MV-4-11 (cell line): ENCODE measurements around the gene TSPAN3.

Experiments used
- DNase-seq: peaks from one replicate; lab custom pipeline; 2025; lab: John Stamatoyannopoulos, UW

TSPAN3 gene

DNA sequence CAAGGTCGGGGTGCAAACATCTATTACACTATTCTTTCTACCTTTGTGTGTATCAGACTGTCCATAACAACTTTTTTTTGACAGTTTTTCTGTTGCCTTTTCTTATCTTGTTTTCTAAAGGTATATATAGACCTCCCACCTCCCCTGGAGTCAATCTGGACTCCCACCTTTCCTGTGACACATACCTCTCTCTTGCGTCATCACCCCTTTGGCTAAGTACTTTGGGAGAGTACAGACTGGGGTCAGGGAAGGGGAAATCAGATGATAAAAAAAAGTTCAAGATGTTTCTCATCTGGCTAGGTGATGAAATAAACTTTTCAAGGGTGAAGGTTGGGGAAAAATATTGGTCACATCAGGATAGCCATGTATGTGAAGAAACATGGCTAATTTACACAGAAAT is 17.2 kb downstream of the TSPAN3 start:
- no peak for DNase-seq

DNA sequence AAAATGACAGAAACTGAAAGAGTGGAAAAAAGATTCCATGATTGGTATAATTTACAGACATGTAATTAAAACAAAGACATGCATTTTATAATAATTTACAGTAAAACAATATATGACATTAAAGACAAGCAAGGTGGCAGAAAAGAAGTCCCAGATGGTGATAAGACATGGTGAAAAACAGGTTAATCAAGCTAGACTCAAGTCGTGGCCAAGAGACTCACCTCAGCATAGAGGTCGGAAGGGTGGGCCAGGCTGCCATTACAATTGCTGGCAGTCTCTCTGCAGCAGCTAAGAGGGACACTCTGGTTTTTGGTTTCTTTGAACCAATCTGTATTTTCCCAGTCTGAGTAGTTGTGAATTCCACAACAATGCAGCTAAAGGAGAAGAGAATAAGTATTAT is 18.4 kb downstream of the TSPAN3 start:
- no peak for DNase-seq

DNA sequence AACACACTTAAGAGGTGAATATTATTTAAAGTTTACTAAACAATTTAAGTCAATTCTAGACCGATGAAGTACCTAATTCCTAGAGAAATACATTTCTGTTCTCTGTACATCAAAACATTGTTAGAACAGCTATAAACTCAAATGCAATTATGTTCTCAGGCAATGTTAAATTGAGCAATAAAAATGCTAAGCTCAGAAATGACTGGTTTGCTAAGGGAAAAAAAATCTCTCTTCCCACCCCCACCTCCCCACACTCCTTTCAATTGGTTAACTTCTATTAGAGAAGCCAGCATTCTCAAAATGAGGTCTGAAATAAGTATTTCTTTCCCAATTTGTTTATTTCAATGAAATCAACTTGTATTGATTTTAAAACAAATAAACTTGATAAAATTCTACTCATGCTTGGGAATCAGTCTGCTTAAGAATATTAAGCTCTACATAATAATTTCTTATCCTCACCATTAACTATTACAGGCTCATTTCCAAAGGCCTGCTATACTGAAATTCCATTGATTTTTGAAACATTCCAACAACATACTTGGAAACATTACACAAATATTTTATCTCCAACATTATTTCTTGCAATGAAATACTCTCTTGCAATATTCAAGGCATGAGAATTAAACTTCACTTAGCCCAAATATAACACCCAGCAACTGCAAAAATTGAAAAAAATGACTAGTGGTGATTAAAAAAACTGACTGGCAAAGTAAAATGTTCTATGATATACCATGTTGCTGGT is 22.6 kb downstream of the TSPAN3 start:
- no peak for DNase-seq

DNA sequence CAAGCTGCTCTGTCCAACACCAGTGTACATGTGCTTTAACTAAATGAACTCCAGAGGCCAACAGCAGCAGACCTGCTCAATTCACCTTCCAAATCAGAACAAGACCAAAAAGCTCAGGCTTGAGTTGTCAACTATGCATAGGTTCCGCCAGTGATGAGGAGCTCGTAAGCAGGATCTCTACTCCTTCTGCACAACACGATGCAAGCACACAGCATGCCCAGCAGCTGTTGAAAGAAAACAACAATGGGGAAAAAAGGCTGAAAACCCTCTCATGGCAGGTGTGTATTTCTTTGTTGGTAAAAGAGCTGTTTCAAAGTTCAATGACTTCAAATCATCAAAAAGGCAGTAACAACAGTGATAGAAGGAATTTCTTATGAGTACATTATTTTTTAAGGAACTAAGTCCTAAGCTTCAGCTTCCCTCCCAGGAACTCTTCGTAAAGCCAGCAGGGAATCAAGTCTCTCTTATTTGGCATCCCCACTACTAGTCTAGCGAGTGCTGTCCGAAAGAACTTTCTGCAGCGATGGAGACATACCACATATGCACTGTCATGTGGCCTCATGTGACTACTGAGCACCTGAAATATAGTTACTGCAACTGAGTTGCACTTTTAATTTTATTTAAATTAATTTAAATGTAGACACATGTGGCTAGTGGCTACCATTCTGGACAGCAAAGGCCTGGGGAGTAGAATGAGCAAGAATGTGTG is 24.1 kb downstream of the TSPAN3 start:
- DNase-seq = no peak

DNA sequence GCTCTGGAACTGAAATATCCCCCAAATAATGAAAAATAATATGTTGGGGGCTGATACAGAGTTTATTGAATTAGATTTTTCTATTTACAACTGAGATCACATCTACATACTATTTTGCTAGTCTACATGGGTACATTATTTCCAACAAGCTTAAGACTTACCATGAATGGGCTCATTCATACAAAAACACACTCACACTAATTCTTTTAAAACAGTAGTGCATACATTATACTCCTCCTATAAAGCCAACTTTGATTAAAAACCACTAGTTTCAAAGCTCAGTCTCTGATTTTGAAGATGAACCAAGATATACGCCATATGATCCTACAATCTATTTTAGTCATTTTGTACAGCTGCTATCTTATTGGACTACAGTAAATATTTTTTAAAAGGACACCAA is 24.9 kb downstream of the TSPAN3 start:
- DNase-seq = no peak

DNA sequence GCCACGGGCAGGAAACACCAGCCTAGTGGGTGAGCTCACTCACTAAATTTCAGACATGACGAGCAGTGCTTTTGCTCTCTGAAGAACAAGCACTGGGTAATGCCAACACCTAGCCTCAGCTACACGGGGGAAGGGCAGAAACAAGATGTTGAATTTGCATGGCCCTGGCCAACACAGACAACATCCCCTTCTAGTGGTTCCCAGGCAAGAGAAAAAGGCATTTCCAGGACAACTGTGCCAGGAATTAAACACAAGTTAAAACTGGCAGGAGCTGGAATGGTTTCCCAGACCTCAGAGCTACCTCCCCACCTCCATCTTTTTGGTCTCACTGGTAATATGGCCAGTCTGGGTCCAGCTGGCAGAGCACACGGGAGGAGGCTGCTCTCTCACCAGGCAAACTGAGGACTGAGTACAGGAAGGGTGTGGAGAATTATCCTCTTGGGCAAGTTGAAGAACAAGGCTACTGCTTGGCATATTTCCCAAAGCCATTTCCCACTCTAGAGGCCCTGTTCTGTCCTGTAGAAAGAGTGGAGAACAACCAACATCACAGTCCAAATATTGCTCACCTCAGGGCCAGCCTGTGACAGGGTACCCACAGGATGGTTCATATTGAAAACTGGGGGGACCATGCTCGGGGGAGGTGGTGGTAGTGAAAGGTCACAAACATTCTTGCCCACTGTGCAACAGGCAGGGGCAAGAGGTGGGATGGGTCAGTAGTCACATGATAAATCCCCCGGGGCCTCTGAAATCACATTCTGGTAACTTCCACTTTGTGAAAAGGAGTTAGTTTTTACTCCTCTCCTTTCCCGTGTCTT is 26.5 kb downstream of the TSPAN3 start:
- no peak for DNase-seq

DNA sequence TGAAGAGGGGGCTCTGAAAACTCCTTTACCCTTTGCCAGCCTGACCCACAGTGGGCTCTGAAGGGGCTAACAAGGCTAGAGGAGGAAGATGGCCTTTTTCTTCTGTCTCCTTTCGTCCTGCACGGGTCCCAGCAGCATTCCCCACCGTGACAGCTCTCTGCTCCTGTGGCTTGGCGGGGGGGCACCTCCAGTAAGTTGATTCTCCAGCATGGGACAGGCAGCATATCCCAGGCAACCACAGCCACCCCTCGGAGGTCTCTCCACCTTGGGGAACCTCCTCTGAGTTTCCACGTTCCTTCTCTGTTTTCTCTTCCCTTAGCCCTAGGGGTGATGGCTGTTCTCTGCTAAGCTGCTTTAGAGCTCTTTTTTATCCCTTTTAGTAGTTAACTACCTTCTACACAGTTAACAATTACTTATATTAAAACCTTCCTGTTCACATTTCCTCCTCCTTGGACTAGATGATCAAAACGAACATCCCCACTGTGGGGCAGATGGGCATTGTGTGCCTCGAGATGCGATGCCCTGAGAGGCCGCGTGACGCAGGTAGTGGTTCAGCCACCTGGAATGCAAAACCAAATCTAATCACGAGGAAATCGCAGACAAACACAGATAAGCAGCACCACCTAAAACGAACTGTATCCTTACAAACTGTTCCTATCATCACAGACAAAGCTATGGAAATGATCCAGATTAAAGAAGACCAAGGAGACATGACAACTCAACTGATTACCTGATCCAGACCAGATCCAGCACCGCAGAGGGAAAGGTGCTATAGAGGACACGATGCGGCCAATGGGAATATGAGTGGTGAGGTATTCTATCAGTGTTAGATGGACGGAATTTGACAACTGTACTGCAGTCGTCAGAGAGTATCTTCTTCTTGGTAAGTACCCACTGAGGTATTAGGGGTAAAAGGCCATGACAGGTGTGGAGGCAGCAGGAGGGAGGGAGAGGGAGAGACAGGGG is 27.7 kb downstream of the TSPAN3 start:
- DNase-seq = no peak

DNA sequence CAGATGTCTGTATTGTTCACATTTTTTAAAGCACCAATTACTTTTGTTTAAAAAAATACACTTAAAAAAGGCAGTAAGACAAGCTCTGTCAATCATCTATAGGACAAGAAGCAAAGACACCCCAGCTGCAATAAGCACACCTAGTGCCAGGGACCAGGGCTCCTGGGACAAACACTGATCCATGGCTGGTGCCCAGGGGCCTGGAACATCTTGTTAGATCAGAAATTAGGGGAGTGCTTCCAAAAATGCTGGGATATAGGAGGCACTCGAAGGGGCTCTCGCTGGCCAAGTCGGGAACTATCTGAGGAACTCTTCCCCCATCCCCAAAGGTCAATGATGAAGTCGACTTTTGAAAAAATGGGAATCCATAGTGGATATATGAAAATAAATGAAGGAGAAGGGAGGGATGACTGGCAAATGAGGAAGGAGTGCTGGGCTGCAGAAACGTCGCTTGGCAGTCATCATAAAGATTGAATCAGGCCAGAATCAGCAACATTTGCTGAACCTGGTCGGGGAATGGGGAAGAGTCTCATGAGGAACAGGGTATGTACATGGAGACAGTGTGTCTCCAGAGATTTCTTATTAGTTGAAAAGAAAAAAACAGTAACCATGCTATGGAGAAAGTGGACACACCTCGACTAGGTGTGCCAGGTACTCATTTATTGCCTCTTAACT is 28.5 kb downstream of the TSPAN3 start:
- DNase-seq = no peak

DNA sequence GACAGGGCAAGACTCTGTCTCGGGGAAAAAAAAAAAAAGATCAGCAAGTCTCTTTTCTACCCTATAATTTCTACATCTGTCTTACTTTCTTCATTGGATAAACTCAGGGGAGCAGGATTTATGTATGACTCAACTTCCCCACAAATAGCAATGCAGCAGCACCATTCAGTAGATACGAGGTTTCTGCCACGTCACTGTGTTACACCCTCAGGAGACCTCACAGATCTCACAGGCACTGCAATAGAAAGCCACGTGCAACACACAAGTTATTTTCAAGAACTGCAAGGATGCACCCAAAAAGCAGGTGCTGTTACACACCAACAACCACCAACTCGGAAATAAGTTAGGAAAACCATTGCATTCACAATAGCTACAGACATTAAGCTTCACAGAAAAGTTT is 30.2 kb downstream of the TSPAN3 start:
- DNase-seq = no peak

DNA sequence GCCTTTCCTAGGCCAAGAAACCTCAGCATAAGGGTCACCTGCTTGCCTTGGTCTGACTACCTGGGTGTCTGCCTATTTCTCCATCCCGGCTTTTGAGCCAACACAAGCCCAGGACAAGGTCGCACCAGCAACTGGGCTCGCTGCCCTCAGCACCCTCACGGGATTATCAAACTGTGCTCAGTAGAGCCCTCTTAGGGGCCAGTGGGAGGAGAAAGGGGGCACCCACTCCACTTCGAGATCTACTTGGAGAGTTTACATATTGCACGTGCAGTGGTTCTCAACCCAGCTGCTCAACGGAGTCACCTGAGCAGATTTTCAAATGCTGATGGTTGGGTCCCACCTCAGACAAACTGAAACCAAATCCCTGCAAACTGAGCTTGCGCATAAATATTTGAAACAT is 31.1 kb downstream of the TSPAN3 start:
- DNase-seq = no peak

DNA sequence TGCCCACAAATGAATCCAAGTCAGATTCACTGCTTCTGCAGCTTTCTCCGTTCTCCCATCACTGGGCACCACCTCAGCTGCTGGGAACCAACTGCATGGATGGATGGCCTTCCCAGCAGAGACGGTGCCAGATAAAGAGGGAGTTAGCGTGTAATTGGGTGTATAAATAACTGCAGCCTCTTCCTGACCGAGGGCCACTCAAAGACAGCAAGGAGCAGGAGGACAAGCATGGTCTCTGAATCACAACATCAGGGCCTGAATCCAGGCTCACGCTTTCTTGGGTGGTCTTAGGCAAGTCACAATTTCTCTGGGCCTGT is 31.7 kb downstream of the TSPAN3 start:
- DNase-seq = no peak

DNA sequence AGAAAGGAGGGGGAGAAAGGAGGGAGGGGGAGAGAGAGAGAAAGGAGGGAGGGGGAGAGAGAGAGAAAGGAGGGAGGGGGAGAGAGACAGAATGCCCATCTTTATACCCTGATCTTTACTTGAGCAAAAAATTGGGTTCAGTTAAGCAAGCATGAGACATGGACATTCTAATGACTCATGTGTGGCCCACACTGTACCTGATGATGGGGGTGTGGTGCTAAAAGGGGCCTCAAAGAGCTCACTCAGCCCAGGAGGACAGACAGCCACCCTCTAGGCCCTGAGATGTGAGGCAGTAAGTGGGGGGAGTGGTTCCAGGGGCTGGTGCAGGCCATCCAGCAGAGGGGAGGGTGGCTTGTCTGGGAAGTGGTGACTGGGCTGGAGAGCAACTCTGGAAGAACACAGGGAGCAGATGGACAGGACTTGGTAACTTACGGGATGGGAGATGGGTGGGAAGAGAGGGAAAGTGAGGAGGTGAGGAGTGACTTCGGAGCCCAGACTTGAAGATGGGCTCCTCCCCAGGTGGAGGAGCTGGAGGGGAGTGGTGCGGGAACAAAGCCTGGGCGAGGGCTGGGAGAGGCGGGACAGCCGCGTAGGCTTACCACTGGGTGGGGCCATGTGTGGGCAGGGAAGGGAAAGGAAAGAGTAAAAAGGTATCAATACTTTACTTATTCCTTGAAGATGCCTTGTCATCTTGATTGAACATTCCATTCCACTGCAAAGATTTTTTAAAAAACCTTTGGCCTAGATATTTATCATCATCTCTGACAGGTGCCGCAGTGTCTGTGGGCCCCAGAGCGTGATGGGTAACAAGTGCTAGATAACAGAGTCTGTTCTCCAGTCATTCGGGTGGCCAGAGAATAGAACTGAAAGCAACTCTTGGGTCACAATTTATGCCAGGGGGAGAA is 32.3 kb downstream of the TSPAN3 start:
- DNase-seq = no peak

DNA sequence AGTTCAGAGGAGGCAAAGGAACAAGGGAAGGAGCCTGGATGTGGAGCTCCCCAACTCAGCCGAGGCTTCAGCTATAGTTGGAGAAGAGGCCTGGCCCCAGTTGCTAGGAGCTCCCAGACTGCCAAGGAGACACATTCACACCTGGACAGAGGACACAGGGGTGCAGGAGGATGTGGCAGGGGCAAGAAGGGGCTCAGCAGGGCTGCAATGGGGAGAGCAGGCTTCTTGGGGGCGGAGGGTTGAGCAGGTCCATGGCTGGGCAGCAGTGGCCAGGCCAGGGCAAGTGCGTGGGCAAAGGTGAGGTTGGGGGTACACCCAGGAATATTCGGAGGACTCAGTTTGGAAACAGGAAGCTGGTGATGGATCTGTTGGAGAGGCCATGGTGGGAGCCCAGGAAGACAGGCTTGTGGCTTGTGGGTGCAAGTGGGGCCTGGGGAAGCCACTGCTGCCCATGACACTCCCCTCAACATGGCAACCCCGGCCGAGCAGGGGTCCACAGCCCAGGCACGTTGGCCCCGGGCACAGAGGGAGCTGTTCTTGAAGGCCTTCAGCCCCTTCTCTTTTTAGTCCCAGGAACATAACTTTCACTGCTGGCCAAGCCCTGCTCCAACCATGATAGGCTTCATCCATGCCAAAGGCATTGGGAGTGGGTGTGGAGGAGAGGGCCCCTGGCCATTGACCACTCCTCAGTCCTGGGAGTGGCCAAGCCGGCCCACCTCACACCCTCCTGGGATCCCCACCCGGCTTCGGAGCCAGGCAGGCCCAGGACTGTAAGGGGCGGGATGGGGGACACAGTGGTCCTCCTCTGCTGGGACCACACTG is 33.3 kb downstream of the TSPAN3 start:
- no peak for DNase-seq

DNA sequence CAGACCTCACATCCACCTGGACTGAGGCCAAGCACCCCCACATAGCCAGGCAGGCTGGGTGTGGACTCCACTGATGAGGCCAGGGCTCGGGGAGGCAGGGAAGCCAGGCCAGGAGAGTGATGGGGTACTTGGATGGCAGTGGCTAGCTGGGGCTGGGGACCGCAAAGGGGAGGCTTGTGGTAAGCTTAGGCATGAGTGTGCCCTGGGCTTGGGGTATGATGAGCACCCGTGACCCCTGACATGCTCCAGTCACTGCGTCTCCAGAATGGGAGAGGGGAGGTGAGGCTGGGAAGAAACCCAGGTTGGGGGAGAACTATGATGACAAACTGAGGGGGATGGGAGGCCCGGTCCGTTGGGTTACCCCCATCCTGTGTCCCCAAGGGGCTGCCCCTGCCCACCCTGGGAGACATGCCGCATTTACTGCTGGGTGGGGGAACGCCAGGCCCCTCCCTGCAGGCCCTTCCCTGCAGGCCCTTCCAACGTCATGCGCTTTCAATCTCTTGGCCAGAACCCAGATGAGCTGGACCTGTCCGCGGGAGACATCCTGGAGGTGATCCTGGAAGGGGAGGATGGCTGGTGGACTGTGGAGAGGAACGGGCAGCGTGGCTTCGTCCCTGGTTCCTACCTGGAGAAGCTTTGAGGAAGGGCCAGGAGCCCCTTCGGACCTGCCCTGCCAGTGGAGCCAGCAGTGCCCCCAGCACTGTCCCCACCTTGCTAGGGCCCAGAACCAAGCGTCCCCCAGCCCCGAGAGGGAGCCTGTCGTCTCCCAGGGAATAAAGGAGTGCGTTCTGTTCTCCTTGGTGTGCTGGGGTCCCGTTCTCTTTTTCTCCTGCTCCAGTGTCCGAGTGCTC is 34.1 kb downstream of the TSPAN3 start:
- DNase-seq = no peak

DNA sequence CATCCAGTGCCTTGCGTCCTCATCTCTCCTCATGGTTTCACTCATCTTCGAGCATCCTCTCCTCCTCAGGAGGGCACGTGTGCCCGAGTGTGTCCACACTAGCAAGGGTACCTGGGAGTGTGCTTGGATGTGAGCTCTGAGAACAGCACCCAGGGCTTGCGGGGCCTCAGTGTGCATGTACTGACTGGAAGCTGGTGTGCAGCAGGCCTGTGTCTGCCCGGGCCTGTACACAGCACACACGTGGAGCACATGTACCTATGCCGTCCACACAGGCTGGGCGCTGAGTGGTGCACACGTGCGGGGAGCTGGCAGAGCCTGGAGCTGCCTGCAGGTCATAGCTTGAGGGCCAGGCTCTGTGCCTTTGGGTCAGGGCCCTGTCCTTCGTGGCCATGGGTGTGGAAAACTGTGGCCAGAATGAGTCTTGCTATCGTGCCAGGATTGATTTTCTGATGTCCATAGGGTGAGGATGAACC is 34.9 kb downstream of the TSPAN3 start:
- no peak for DNase-seq

DNA sequence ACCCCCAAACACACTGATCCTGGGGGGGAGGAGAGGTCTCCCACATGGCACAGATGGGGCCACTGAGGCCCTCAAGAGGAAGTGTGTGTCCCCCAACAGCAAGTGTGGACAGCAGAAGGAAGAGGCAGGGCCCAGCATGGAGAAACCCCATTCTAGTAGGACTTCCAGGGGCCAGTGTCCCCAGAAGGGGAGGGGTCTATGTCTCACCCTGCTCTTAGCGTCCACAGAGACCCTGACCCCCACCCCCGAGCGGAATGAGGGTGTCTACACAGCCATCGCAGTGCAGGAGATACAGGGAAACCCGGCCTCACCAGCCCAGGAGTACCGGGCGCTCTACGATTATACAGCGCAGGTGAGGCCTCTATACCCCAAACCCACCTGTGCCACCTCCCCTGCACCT is 35.3 kb downstream of the TSPAN3 start:
- no peak for DNase-seq

DNA sequence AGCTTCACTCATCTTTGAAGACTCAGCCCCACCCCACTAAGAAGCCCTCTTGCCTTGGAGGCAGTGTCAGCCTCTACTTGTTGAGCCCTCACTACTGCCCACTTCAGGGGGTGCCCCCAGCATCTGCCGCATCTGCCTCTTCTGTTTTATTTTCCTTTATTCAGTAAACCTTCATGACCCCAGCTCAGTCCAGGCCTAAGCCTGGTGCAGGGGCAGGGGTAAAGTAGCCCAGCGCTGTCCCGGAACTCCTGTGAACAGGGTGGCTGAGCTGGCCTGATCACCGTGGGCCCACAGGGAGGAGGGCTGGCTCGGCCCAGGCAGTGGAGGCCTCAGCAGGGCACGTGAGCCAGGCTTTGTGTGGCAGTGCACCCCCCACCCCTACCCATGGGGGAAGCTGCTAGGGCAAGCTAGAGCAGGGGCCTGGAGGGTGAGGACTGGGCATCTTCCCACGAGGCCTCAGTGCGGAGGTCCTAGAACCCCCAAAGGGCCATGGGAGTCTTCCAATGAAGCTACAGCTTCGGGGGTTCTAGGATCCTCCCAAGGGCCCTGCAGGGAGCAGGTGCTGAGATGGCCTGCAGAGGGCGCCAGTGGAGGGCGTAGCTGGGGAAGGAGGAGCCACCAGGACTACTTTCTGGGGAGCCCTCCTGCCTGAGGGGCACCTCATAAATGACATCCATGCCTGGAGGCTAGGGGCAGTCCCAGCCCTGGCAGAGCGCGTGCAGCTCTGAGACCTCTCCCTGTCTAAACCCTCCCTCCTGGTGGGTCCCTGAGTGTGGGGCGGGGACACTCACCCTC is 36.0 kb downstream of the TSPAN3 start:
- DNase-seq = no peak
